ENCODE data around the gene MAP3K3.

DNA sequence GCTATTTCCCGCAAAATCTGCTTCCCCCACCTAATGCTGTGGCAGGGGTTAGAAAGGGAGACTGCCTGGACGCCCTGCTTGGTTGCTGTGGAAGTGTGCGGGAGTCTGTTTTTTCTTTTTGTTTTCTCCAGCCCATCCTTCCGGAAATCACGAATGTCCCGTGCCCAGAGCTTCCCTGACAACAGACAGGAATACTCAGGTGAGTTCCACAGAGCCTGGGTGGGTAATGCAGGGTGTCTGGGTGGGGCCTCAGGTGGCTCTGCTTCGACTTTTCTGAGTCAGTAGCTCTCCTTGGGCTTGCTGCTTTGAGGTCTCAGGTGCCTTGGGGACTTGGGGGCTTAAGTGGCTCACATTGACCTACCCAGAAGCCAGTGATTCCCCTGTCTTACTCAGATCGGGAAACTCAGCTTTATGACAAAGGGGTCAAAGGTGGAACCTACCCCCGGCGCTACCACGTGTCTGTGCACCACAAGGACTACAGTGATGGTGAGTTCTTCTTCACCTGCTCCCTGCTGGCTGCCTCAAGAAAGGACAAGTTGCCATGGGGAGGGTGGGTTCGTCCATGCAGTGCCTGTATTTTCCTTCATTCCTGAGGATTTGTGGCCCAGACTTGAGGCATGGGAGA, 66.3 kb downstream of the MAP3K3 start:
- TF ChIP-seq FOS (IDR thresholded peaks at IDR 0.05; ENCODE audit: borderline replicate concordance, insufficient read depth, low read length) = no peak
- no peak for TF ChIP-seq JUN (IDR thresholded peaks at IDR 0.05; ENCODE audit: borderline replicate concordance, insufficient read depth, insufficient read length, low read depth)
- no peak for TF ChIP-seq POLR2A (IDR thresholded peaks at IDR 0.05; ENCODE audit: low read depth, low read length)
- TF ChIP-seq EZH2 (IDR thresholded peaks at IDR 0.05; ENCODE audit: borderline replicate concordance, low read depth, low read length, severe bottlenecking) = no peak
